ENCODE results near the gene TEDC1. TPM values are rescaled to one million over a fixed set of nuclear protein-coding genes. Genes with fewer than 3 reads are reported as not detected.

The TEDC1 gene
- total RNA-seq, 1 experiment from 2014 or later = 34.0 TPM

GRCh38 chr14:105484069-105484996 is 6.7 kb upstream of the TEDC1 start:
- ChIA-PET CTCF (no interaction called here), POLR2A (ENCODE audit: low non-redundant PET) (no interaction called here)
- Histone ChIP-seq H3K27me3 (replicated peaks; ENCODE audit: insufficient read depth, low read depth, low read length, poor library complexity) (no peaks in the 10 kb centered on the region), H3K9me3 (ENCODE audit: low read depth, low read length, poor library complexity, severe bottlenecking) (no peaks in the 10 kb centered on the region), H3K4me3 (ENCODE audit: low read depth, low read length, poor library complexity, severe bottlenecking) (no peak overlapping the region), H3K27ac (ENCODE audit: low read depth, low read length, poor library complexity, severe bottlenecking) (no peak overlapping the region), H3K36me3 (ENCODE audit: insufficient read depth, low read length, poor library complexity, severe bottlenecking) (peaks cover 3% of the 10 kb centered on the region), H3K4me1 (ENCODE audit: insufficient read depth, low read length, poor library complexity, severe bottlenecking) (peaks cover 44% of the 10 kb centered on the region)
- TF ChIP-seq EZH2 (IDR thresholded peaks at IDR 0.05; ENCODE audit: borderline replicate concordance, low read depth, low read length, poor library complexity, severe bottlenecking) = no peak
- TF ChIP-seq CTCF (conservative IDR thresholded peaks at IDR 0.05; ENCODE audit: low read depth, low read length) = no peak
- BruUV-seq (replicated peaks) = no TSS peak
- DNase-seq (ENCODE audit: low spot score) = no peak
- intact Hi-C loops (cut with micrococcal nuclease; ENCODE audit: unreplicated experiment) = no loop called here

GRCh38 chr14:105484997-105485393 is 6.1 kb upstream of the TEDC1 start:
- no peak overlapping the region for H3K27ac ChIP-seq (ENCODE audit: low read depth, low read length, poor library complexity, severe bottlenecking)
- CTCF ChIA-PET = no interaction called here
- H3K9me3 ChIP-seq (ENCODE audit: low read depth, low read length, poor library complexity, severe bottlenecking) = no peaks in the 10 kb centered on the region
- no peak overlapping the region for H3K4me3 ChIP-seq (ENCODE audit: low read depth, low read length, poor library complexity, severe bottlenecking)
- H3K4me1 ChIP-seq (ENCODE audit: insufficient read depth, low read length, poor library complexity, severe bottlenecking) = peaks cover 44% of the 10 kb centered on the region
- TF ChIP-seq EZH2 (IDR thresholded peaks at IDR 0.05; ENCODE audit: borderline replicate concordance, low read depth, low read length, poor library complexity, severe bottlenecking) (no peak), CTCF (conservative IDR thresholded peaks at IDR 0.05; ENCODE audit: low read depth, low read length) (no peak)
- no peaks in the 10 kb centered on the region for H3K27me3 ChIP-seq (replicated peaks; ENCODE audit: insufficient read depth, low read depth, low read length, poor library complexity)
- DNase-seq (ENCODE audit: low spot score) = no peak
- intact Hi-C loops (cut with micrococcal nuclease; ENCODE audit: unreplicated experiment) = no loop called here
- no peaks in the 10 kb centered on the region for H3K36me3 ChIP-seq (ENCODE audit: insufficient read depth, low read length, poor library complexity, severe bottlenecking)
- BruUV-seq (replicated peaks) = no TSS peak
- POLR2A ChIA-PET (ENCODE audit: low non-redundant PET) = no interaction called here

GRCh38 chr14:105485739-105486162 is 5.3 kb upstream of the TEDC1 start:
- no peak overlapping the region for H3K27ac ChIP-seq (ENCODE audit: low read depth, low read length, poor library complexity, severe bottlenecking)
- BruUV-seq (replicated peaks) = no TSS peak
- no peaks in the 10 kb centered on the region for H3K9me3 ChIP-seq (ENCODE audit: low read depth, low read length, poor library complexity, severe bottlenecking)
- peak; percentile 39; the same call in 1 of the 2 replicates for TF ChIP-seq CTCF (conservative IDR thresholded peaks at IDR 0.05; ENCODE audit: low read depth, low read length)
- no peak for TF ChIP-seq EZH2 (IDR thresholded peaks at IDR 0.05; ENCODE audit: borderline replicate concordance, low read depth, low read length, poor library complexity, severe bottlenecking)
- no peaks in the 10 kb centered on the region for H3K27me3 ChIP-seq (replicated peaks; ENCODE audit: insufficient read depth, low read depth, low read length, poor library complexity)
- no peaks in the 10 kb centered on the region for H3K36me3 ChIP-seq (ENCODE audit: insufficient read depth, low read length, poor library complexity, severe bottlenecking)
- ChIA-PET CTCF (no interaction called here), POLR2A (ENCODE audit: low non-redundant PET) (no interaction called here)
- intact Hi-C loops (cut with micrococcal nuclease; ENCODE audit: unreplicated experiment) = no loop called here
- peaks cover 36% of the 10 kb centered on the region for H3K4me1 ChIP-seq (ENCODE audit: insufficient read depth, low read length, poor library complexity, severe bottlenecking)
- no peak overlapping the region for H3K4me3 ChIP-seq (ENCODE audit: low read depth, low read length, poor library complexity, severe bottlenecking)
- peak; percentile 64 for DNase-seq (ENCODE audit: low spot score)
